HepG2 (cell line): ENCODE results near the gene SASH1.

ENCODE experiments used
- MAX ChIP-seq: IDR thresholded peaks from 2 replicates; pipeline ENCODE4 v1.6.1; 2012; ENCODE audit warnings: inconsistent platforms
- POLR2A ChIP-seq, 2 experiments: IDR thresholded peaks; 2 replicates each; pipeline ENCODE4 v1.6.1; 2011; ENCODE audit warnings: low read depth in 2 of 2, low read length in 2 of 2, mild to moderate bottlenecking in 1 of 2, moderate library complexity in 1 of 2; ENCODE audit not compliant: insufficient read depth in 1 of 2

GRCh38 chr6:148385379-148385778 is 42.7 kb downstream of the SASH1 start:
- TF ChIP-seq MAX (no peak), POLR2A (IDR thresholded peaks at IDR 0.05; ENCODE audit: insufficient read depth in 1 of 2, low read depth in 2 of 2, low read length in 2 of 2) (no peak)
